ENCODE data around the gene RAG1. TPM values are rescaled to one million over a fixed set of nuclear protein-coding genes. Genes with fewer than 3 reads are reported as not detected.

Gene RAG1
- total and polyA plus RNA-seq, 3 donors from 2014 or later, result 1.4 to 3.5 (median 1.5) TPM

GRCh38 chr11:36594316-36594989 is 26.6 kb downstream of the RAG1 start, which contains the start of gene IFTAP:
Gene IFTAP, plus strand, starts transcription at chr11:36594502. Its CDS starts 15,602 bp downstream, at chr11:36610104.
- Histone ChIP-seq H3K9me3 (no peaks in the 10 kb centered on the region), H3K4me3 (peak within 1 kb of the TSS; percentile 69 to 72), H3K27me3 (no peaks in the 10 kb centered on the region), H3K4me1 (no peaks in the 10 kb centered on the region), H3K36me3 (ENCODE audit: low read depth, missing control alignments) (no peaks in the 10 kb centered on the region), H3K27ac (peak within 1 kb of the TSS; percentile 8 to 60)
- intact Hi-C loops (cut with DNase I; ENCODE audit: low total_unique reads), result no loop called here
- peak; percentile 75 for DNase-seq
- 1% methylated on average over 27 to 29 of the region's 29 CpGs for WGBS, 2 donors
- TF ChIP-seq CTCF (IDR thresholded peaks at IDR 0.05) (no peak), POLR2A (IDR thresholded peaks at IDR 0.05) (no peak)

- Histone ChIP-seq H3K4me1 (no peaks in the 10 kb centered on the region), H3K36me3 (ENCODE audit: low read depth, missing control alignments) (no peaks in the 10 kb centered on the region), H3K9me3 (no peaks in the 10 kb centered on the region), H3K4me3 (no peak overlapping the region), H3K27ac (no peak overlapping the region), H3K27me3 (no peaks in the 10 kb centered on the region)
- TF ChIP-seq POLR2A (IDR thresholded peaks at IDR 0.05) (no peak), CTCF (IDR thresholded peaks at IDR 0.05) (no peak)
- DNase-seq, result no peak
- intact Hi-C loops (cut with DNase I; ENCODE audit: low total_unique reads), result no loop called here
These were observed 29.1 kb downstream of the RAG1 start for GRCh38 chr11:36596880-36597279.

GRCh38 chr11:36598051-36598450 is 30.2 kb downstream of the RAG1 start, which contains the start of gene RAG2:
Gene RAG2, minus strand, starts transcription at chr11:36598236. Its CDS starts 4,068 bp downstream, at chr11:36594168.
- intact Hi-C loops (cut with DNase I; ENCODE audit: low total_unique reads), result no loop called here
- TF ChIP-seq CTCF (IDR thresholded peaks at IDR 0.05) (no peak), POLR2A (IDR thresholded peaks at IDR 0.05) (no peak)
- no peak within 1 kb of the TSS for H3K27ac ChIP-seq

GRCh38 chr11:36600180-36600579 is 32.4 kb downstream of the RAG1 start:
- no peak overlapping the region for H3K4me3 ChIP-seq
- no peak for TF ChIP-seq CTCF (IDR thresholded peaks at IDR 0.05)
- DNase-seq, result no peak
- intact Hi-C loops (cut with DNase I; ENCODE audit: low total_unique reads), result no loop called here
- H3K9me3 ChIP-seq, result no peaks in the 10 kb centered on the region
- H3K4me1 ChIP-seq, result no peaks in the 10 kb centered on the region
- no peaks in the 10 kb centered on the region for H3K36me3 ChIP-seq (ENCODE audit: low read depth, missing control alignments)
- H3K27me3 ChIP-seq, result no peaks in the 10 kb centered on the region
- 93% methylated on average over 7 of the region's 7 CpGs for WGBS, 2 donors
- H3K27ac ChIP-seq, result no peak overlapping the region

More at GRCh38 chr11:36598051-36598450, 30.2 kb downstream of the RAG1 start, which contains the start of gene RAG2:
- WGBS, 2 donors, result 78 to 93% methylated on average over 2 of the region's 2 CpGs
- H3K36me3 ChIP-seq (ENCODE audit: low read depth, missing control alignments), result no peaks in the 10 kb centered on the region
- H3K4me1 ChIP-seq, result no peaks in the 10 kb centered on the region
- DNase-seq, result no peak
- no peak within 1 kb of the TSS for H3K4me3 ChIP-seq
- no peaks in the 10 kb centered on the region for H3K9me3 ChIP-seq
- H3K27me3 ChIP-seq, result no peaks in the 10 kb centered on the region

- Histone ChIP-seq H3K4me1 (no peaks in the 10 kb centered on the region), H3K36me3 (ENCODE audit: low read depth, missing control alignments) (no peaks in the 10 kb centered on the region), H3K27me3 (no peaks in the 10 kb centered on the region), H3K27ac (no peak overlapping the region), H3K9me3 (no peaks in the 10 kb centered on the region), H3K4me3 (no peak overlapping the region)
- 85 to 91% methylated on average over 2 of the region's 2 CpGs for WGBS, 2 donors
- intact Hi-C loops (cut with DNase I; ENCODE audit: low total_unique reads), result no loop called here
- DNase-seq, result no peak
- TF ChIP-seq POLR2A (IDR thresholded peaks at IDR 0.05) (no peak), CTCF (IDR thresholded peaks at IDR 0.05) (no peak)
These were observed 33.3 kb downstream of the RAG1 start for GRCh38 chr11:36601155-36601554.

Data from testis (tissue), 3 donors.